Right lobe of liver (tissue), 6 donors: ENCODE data around the gene DAP. TPM values are rescaled to one million over a fixed set of nuclear protein-coding genes. Genes with fewer than 3 reads are reported as not detected.

Experiments
- ATAC-seq, 4 donors: fragments of 200-7000 bp; cut with Tn5 transposase; one replicate each; pipeline ENCODE4 v1.9.1; 2020; ENCODE audit warnings: mild to moderate bottlenecking in 4 of 4, moderate library complexity in 4 of 4
- DNase-seq, 3 donors: peaks; one replicate each; pipeline ENCODE4 v3.0.0-alpha.2; 2020
- H3K27ac ChIP-seq, 3 donors: fragments of 200-600 bp; one replicate each; pipeline ENCODE4 v1.8.0; 2022
- H3K27me3 ChIP-seq, 2 donors: fragments of 200-600 bp; one replicate each; pipeline ENCODE4 v1.8.0; 2022
- H3K36me3 ChIP-seq, 4 donors: fragments of 200-600 bp; sonication (generic) in 1 of 4; one replicate each; pipeline versions ENCODE4 v1.5.1 to v1.8.0; 2017 to 2022; ENCODE audit warnings: control low read depth in 1 of 4
- H3K4me1 ChIP-seq, 4 donors: fragments of 200-600 bp; sonication (generic) in 1 of 4; one replicate each; pipeline versions ENCODE4 v1.5.1 to v1.8.0; 2017 to 2022; ENCODE audit warnings: control low read depth in 1 of 4
- H3K4me3 ChIP-seq, 3 donors: fragments of 200-600 bp; one replicate each; pipeline ENCODE4 v1.8.0; 2022
- H3K9me3 ChIP-seq, 4 donors: fragments of 200-600 bp; sonication (generic) in 1 of 4; one replicate each; pipeline versions ENCODE4 v1.5.1 to v1.8.0; 2017 to 2022; ENCODE audit warnings: control low read depth in 1 of 4
- CTCF ChIP-seq, 4 donors: fragments of 200-600 bp in 3 of 4; fragments of 450-650 bp in 1 of 4; IDR thresholded peaks; one replicate each; pipeline versions ENCODE4 v1.5.1 to v1.8.0; 2016 to 2022; ENCODE audit warnings: antibody characterized with exemption in 4 of 4, mild to moderate bottlenecking in 2 of 4
- POLR2A ChIP-seq: fragments of 450-650 bp; IDR thresholded peaks from one replicate; pipeline ENCODE4 v1.6.1; 2017; ENCODE audit warnings: antibody characterized with exemption, mild to moderate bottlenecking
- WGBS: methylation state at CpG from one replicate; pipeline ENCODE4 v1.1.6; 2018; ENCODE audit warnings: low coverage, low lambda C conversion rate; ENCODE audit not compliant: insufficient coverage; ENCODE audit errors: missing lambda C conversion rate; 5-methylcytosine and 5-hydroxymethylcytosine counted together
- intact Hi-C, 2 donors: fragments of 100-400 bp; cut with DNase I; formaldehyde crosslinking; loops; one replicate each; pipeline versions ENCODE4 v1.11.2 to v1.14.1; 2022
- total RNA-seq, 6 experiments: library from RNA; depleted of rRNA in 2 of 6; stranded (reverse); fragments of >200 nt in 2 of 6; fragmentation: NEBNext Ultra II Directional in 3 of 6; extraction: Animal tissue kit (Norgen Biotek cat#: 25700) in 3 of 6; gene quantifications; one replicate each; pipeline versions ENCODE4 v1.1.0 to v1.2.4, GENCODE V29; 2016 to 2023
- donor health status: DM: no; HTN: yes; CAD: no.
- donor health status: DM: no; HTN: no; CAD: no.
- donor health status: DM: no; HTN: no; CAD: no.
- donor health status: DM: no; HTN: yes; CAD: no.
- donor health status: DM: no; HTN: yes; CAD: no.

Gene DAP
- total RNA-seq, 6 experiments from 2014 or later: 97.0 to 126 (median 104) TPM

GRCh38 chr5:10706326-10706725, 54.7 kb downstream of the DAP start:
- H3K27ac ChIP-seq: no peak overlapping the region

GRCh38 chr5:10705747-10706146, 55.3 kb downstream of the DAP start:
- TF ChIP-seq POLR2A (no peak), CTCF (IDR thresholded peaks at IDR 0.05) (no peak)
- no peak overlapping the region for H3K4me3 ChIP-seq
- no peaks in the 10 kb centered on the region for H3K27me3 ChIP-seq
- no peaks in the 10 kb centered on the region for H3K9me3 ChIP-seq
- intact Hi-C loops: no loop called here
- DNase-seq (no peak), ATAC-seq (no peak)
- no peak overlapping the region for H3K27ac ChIP-seq
- no peaks in the 10 kb centered on the region for H3K36me3 ChIP-seq
- peaks cover 0 to 30% (median 8%) of the 10 kb centered on the region in 4 donors for H3K4me1 ChIP-seq
- 94% methylated on average over 2 of the region's 2 CpGs for WGBS

More at GRCh38 chr5:10706326-10706725, 54.7 kb downstream of the DAP start:
- Histone ChIP-seq H3K27me3 (no peaks in the 10 kb centered on the region), H3K4me3 (no peak overlapping the region), H3K4me1 (peaks cover 0 to 30% (median 8%) of the 10 kb centered on the region in 4 donors), H3K9me3 (no peaks in the 10 kb centered on the region), H3K36me3 (no peaks in the 10 kb centered on the region)
- DNase-seq (no peak), ATAC-seq (no peak)
- WGBS: 92% methylated on average over 4 of the region's 4 CpGs
- intact Hi-C loops: no loop called here
- TF ChIP-seq CTCF (IDR thresholded peaks at IDR 0.05): no peak
- no peak for TF ChIP-seq POLR2A

- H3K27me3 ChIP-seq: no peaks in the 10 kb centered on the region
- TF ChIP-seq POLR2A: no peak
- TF ChIP-seq CTCF (IDR thresholded peaks at IDR 0.05): no peak
- ATAC-seq (peak; percentile 21 to 40 (median 34)), DNase-seq (no peak)
- peak overlapping the region in 1 of 3 donors; percentile 30 for H3K27ac ChIP-seq
- no peaks in the 10 kb centered on the region for H3K9me3 ChIP-seq
- intact Hi-C loops: no loop called here
- WGBS: 50% methylated on average over 9 of the region's 10 CpGs
- no peak overlapping the region for H3K4me3 ChIP-seq
- peaks cover 0 to 30% (median 8%) of the 10 kb centered on the region in 4 donors for H3K4me1 ChIP-seq
- H3K36me3 ChIP-seq: no peaks in the 10 kb centered on the region
Observed at GRCh38 chr5:10704949-10705621, 55.9 kb downstream of the DAP start.

- Histone ChIP-seq H3K27me3 (no peaks in the 10 kb centered on the region), H3K36me3 (no peaks in the 10 kb centered on the region), H3K9me3 (no peaks in the 10 kb centered on the region), H3K27ac (peak overlapping the region in 1 of 3 donors; percentile 26), H3K4me1 (peaks cover 0 to 30% (median 8%) of the 10 kb centered on the region in 4 donors), H3K4me3 (no peak overlapping the region)
- WGBS: 42% methylated on average over 2 of the region's 5 CpGs
- peak; percentile 71 to 82 (median 77) for DNase-seq
- intact Hi-C loops: no loop called here
- peak; percentile 49 to 77 (median 71) for ATAC-seq
- TF ChIP-seq POLR2A (no peak), CTCF (IDR thresholded peaks at IDR 0.05) (no peak)
Observed at GRCh38 chr5:10703676-10704075, 57.4 kb downstream of the DAP start.
